BLaER1 (cell line): ENCODE data around the gene EMC8.

Experiments
- H3K27ac ChIP-seq: shearing (Covaris generic); formaldehyde crosslinking; 2 replicates; pipeline ENCODE4 v1.8.1; 2022
- H3K27me3 ChIP-seq: shearing (Covaris generic); formaldehyde crosslinking; 2 replicates; pipeline ENCODE4 v1.8.1; 2022
- H3K36me3 ChIP-seq: shearing (Covaris generic); formaldehyde crosslinking; 2 replicates; pipeline ENCODE4 v1.8.1; 2022
- H3K4me1 ChIP-seq: shearing (Covaris generic); formaldehyde crosslinking; 2 replicates; pipeline ENCODE4 v1.8.1; 2022
- H3K4me2 ChIP-seq: shearing (Covaris generic); formaldehyde crosslinking; 2 replicates; pipeline ENCODE4 v1.8.1; 2022
- H3K4me3 ChIP-seq: shearing (Covaris generic); formaldehyde crosslinking; 2 replicates; pipeline ENCODE4 v1.8.1; 2022
- H3K9ac ChIP-seq: shearing (Covaris generic); formaldehyde crosslinking; 2 replicates; pipeline ENCODE4 v1.8.1; 2022
- H3K9me3 ChIP-seq: shearing (Covaris generic); formaldehyde crosslinking; 2 replicates; pipeline ENCODE4 v1.8.1; 2022
- H4K20me1 ChIP-seq: shearing (Covaris generic); formaldehyde crosslinking; 2 replicates; pipeline ENCODE4 v1.8.1; 2022
- Cebpa-rat ChIP-seq: shearing (Covaris generic); IDR thresholded peaks from 2 replicates; pipeline ENCODE4 v1.8.1; 2022

The EMC8 gene

GRCh38 chr16:85774811-85775210 is 24.5 kb downstream of the EMC8 start:
- Histone ChIP-seq H3K4me2 (no peak overlapping the region), H3K4me3 (no peak overlapping the region), H4K20me1 (no peaks in the 10 kb centered on the region), H3K36me3 (peaks cover 65% of the 10 kb centered on the region), H3K27me3 (no peaks in the 10 kb centered on the region), H3K4me1 (no peaks in the 10 kb centered on the region), H3K27ac (no peak overlapping the region), H3K9ac (no peak overlapping the region), H3K9me3 (no peaks in the 10 kb centered on the region)
- no peak for TF ChIP-seq Cebpa-rat

GRCh38 chr16:85774136-85774535 is 25.2 kb downstream of the EMC8 start:
- Histone ChIP-seq H3K9me3 (no peaks in the 10 kb centered on the region), H3K4me2 (no peak overlapping the region), H3K9ac (no peak overlapping the region), H3K36me3 (peaks cover 58% of the 10 kb centered on the region), H3K4me1 (no peaks in the 10 kb centered on the region), H3K27me3 (no peaks in the 10 kb centered on the region), H4K20me1 (no peaks in the 10 kb centered on the region), H3K4me3 (no peak overlapping the region), H3K27ac (no peak overlapping the region)
- no peak for TF ChIP-seq Cebpa-rat

GRCh38 chr16:85773044-85773443 is 26.3 kb downstream of the EMC8 start:
- Histone ChIP-seq H3K4me2 (no peak overlapping the region), H3K36me3 (peaks cover 47% of the 10 kb centered on the region), H3K27me3 (no peaks in the 10 kb centered on the region), H3K9ac (no peak overlapping the region), H3K9me3 (no peaks in the 10 kb centered on the region), H3K4me3 (no peak overlapping the region), H4K20me1 (no peaks in the 10 kb centered on the region), H3K4me1 (no peaks in the 10 kb centered on the region), H3K27ac (no peak overlapping the region)
- no peak for TF ChIP-seq Cebpa-rat

- Histone ChIP-seq H3K36me3 (peaks cover 27% of the 10 kb centered on the region), H3K27me3 (no peaks in the 10 kb centered on the region), H3K4me2 (no peak overlapping the region), H4K20me1 (no peaks in the 10 kb centered on the region), H3K9ac (no peak overlapping the region), H3K27ac (no peak overlapping the region), H3K4me1 (no peaks in the 10 kb centered on the region), H3K4me3 (no peak overlapping the region), H3K9me3 (no peaks in the 10 kb centered on the region)
- no peak for TF ChIP-seq Cebpa-rat
These were observed 28.6 kb downstream of the EMC8 start for GRCh38 chr16:85770741-85771140.

GRCh38 chr16:85768199-85768598 is 31.1 kb downstream of the EMC8 start:
- H4K20me1 ChIP-seq = no peaks in the 10 kb centered on the region
- no peaks in the 10 kb centered on the region for H3K27me3 ChIP-seq
- H3K4me3 ChIP-seq = no peak overlapping the region
- no peak overlapping the region for H3K4me2 ChIP-seq
- no peak for TF ChIP-seq Cebpa-rat
- H3K9me3 ChIP-seq = no peaks in the 10 kb centered on the region
- H3K27ac ChIP-seq = no peak overlapping the region
- no peaks in the 10 kb centered on the region for H3K4me1 ChIP-seq
- peaks cover 12% of the 10 kb centered on the region; the same call in 1 of the 2 replicates for H3K36me3 ChIP-seq
- no peak overlapping the region for H3K9ac ChIP-seq

- Histone ChIP-seq H4K20me1 (no peaks in the 10 kb centered on the region), H3K9me3 (no peaks in the 10 kb centered on the region), H3K9ac (no peak overlapping the region), H3K27me3 (no peaks in the 10 kb centered on the region), H3K4me3 (no peak overlapping the region), H3K4me1 (peaks cover 6% of the 10 kb centered on the region), H3K36me3 (peaks cover 12% of the 10 kb centered on the region; the same call in 1 of the 2 replicates), H3K27ac (no peak overlapping the region), H3K4me2 (no peak overlapping the region)
- no peak for TF ChIP-seq Cebpa-rat
These were observed 31.8 kb downstream of the EMC8 start for GRCh38 chr16:85767531-85767930.

- Histone ChIP-seq H3K9ac (no peak overlapping the region), H4K20me1 (no peaks in the 10 kb centered on the region), H3K4me3 (no peak overlapping the region), H3K27ac (no peak overlapping the region), H3K36me3 (0 out of 2 replicates have a peak, but pooled peaks cover 4% of the 10 kb centered on the region), H3K4me2 (no peak overlapping the region), H3K9me3 (no peaks in the 10 kb centered on the region), H3K4me1 (peaks cover 22% of the 10 kb centered on the region), H3K27me3 (no peaks in the 10 kb centered on the region)
- TF ChIP-seq Cebpa-rat = no peak
These were observed 33.6 kb downstream of the EMC8 start for GRCh38 chr16:85765767-85766166.

GRCh38 chr16:85765211-85765610 is 34.1 kb downstream of the EMC8 start:
- peaks cover 23% of the 10 kb centered on the region for H3K4me1 ChIP-seq
- no peaks in the 10 kb centered on the region for H4K20me1 ChIP-seq
- TF ChIP-seq Cebpa-rat = no peak
- H3K4me2 ChIP-seq = no peak overlapping the region
- H3K9ac ChIP-seq = no peak overlapping the region
- H3K27ac ChIP-seq = no peak overlapping the region
- no peaks in the 10 kb centered on the region for H3K9me3 ChIP-seq
- no peaks in the 10 kb centered on the region for H3K36me3 ChIP-seq
- no peak overlapping the region for H3K4me3 ChIP-seq
- H3K27me3 ChIP-seq = no peaks in the 10 kb centered on the region

- Histone ChIP-seq H3K4me1 (peaks cover 39% of the 10 kb centered on the region), H4K20me1 (no peaks in the 10 kb centered on the region), H3K27ac (no peak overlapping the region), H3K4me2 (no peak overlapping the region), H3K4me3 (no peak overlapping the region), H3K27me3 (no peaks in the 10 kb centered on the region), H3K9me3 (no peaks in the 10 kb centered on the region), H3K36me3 (no peaks in the 10 kb centered on the region), H3K9ac (no peak overlapping the region)
- TF ChIP-seq Cebpa-rat = no peak
These were observed 35.7 kb downstream of the EMC8 start for GRCh38 chr16:85763616-85764015.

- Histone ChIP-seq H3K4me3 (no peak overlapping the region), H4K20me1 (no peaks in the 10 kb centered on the region), H3K4me2 (peak overlapping the region; percentile 68), H3K27me3 (no peaks in the 10 kb centered on the region), H3K36me3 (no peaks in the 10 kb centered on the region), H3K4me1 (peaks cover 46% of the 10 kb centered on the region), H3K9ac (no peak overlapping the region), H3K9me3 (no peaks in the 10 kb centered on the region), H3K27ac (no peak overlapping the region)
- TF ChIP-seq Cebpa-rat = no peak
These were observed 36.4 kb downstream of the EMC8 start for GRCh38 chr16:85762970-85763369.

GRCh38 chr16:85761861-85762260 is 37.5 kb downstream of the EMC8 start:
- no peaks in the 10 kb centered on the region; the same call in 1 of the 2 replicates for H4K20me1 ChIP-seq
- H3K4me3 ChIP-seq = no peak overlapping the region
- no peak overlapping the region for H3K9ac ChIP-seq
- TF ChIP-seq Cebpa-rat = no peak
- H3K4me2 ChIP-seq = peak overlapping the region; percentile 68
- no peaks in the 10 kb centered on the region for H3K27me3 ChIP-seq
- H3K9me3 ChIP-seq = no peaks in the 10 kb centered on the region
- H3K4me1 ChIP-seq = peaks cover 57% of the 10 kb centered on the region
- peak overlapping the region; percentile 14; the same call in 1 of the 2 replicates for H3K27ac ChIP-seq
- no peaks in the 10 kb centered on the region for H3K36me3 ChIP-seq
